Anterior cingulate cortex (tissue), 58 donors: Measurements from ENCODE around the gene ABO.
"Not testable (repeated sequence)": the region's sequence is repeated elsewhere in the genome, so short reads cannot be mapped to it uniquely, and the experiment has no call there.

Experiments
- DNase-seq, 58 donors: peaks; one replicate each; lab custom pipeline; 2025; lab: John Stamatoyannopoulos, UW

Gene ABO

GRCh38 chr9:133208171-133208879 is 66.7 kb downstream of the ABO start:
- not testable (repeated sequence) for DNase-seq

DNA sequence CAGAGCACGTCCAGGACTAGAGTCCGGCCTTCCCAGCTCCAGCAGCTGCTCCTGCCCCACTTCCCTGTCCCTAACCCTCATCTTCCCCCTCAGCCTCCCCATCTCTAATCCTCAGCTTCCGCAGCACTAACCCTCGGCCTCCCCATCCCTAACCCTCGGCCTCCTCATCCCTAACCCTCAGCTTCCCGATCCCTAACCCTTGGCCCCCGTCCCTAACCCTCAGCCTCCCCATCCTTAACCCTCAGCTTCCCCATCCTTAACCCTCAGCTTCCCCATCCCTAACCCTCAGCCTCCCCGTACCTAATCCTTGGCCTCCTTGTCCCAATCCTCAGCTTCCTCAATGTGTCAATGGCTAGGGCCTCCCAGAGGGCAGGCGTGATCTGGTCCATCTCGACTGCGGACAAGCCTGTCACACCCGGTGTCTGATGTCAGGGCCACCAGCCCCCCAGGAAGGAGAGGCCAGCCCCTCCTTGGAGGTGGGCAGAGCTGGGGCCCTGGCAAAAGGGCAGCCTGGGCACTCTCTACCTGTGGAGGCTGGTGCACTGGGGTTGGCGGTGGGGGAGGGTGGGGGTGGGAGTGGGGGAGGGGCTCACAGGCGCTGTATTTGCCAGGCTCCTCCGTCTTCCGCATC is 67.3 kb downstream of the ABO start:
- no peak for DNase-seq

DNA sequence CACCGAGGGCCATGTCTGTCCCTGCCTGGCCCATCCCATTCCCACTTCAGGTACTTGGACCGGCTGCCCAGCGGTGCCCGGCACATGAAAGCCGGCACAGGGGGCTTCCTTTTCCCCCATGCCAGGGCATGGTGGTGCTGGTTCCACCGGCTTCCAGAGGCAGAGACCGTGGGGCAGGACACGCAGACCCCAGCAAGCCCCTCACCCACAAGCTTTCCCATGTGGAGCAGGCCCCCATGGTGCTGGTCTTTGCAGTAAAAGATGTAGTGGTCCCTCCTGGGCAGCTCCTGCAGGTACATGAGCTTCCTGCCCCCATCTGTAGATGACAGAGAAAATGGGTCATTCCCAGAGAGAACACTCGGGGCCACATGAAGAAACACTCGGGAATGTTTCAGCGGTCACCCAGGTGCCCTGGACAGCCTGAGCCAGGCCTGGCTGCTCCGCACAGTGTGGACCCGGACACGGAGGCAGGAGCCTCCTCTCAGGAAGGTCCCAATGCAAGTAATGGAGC is 67.9 kb downstream of the ABO start:
- DNase-seq, result no peak

DNA sequence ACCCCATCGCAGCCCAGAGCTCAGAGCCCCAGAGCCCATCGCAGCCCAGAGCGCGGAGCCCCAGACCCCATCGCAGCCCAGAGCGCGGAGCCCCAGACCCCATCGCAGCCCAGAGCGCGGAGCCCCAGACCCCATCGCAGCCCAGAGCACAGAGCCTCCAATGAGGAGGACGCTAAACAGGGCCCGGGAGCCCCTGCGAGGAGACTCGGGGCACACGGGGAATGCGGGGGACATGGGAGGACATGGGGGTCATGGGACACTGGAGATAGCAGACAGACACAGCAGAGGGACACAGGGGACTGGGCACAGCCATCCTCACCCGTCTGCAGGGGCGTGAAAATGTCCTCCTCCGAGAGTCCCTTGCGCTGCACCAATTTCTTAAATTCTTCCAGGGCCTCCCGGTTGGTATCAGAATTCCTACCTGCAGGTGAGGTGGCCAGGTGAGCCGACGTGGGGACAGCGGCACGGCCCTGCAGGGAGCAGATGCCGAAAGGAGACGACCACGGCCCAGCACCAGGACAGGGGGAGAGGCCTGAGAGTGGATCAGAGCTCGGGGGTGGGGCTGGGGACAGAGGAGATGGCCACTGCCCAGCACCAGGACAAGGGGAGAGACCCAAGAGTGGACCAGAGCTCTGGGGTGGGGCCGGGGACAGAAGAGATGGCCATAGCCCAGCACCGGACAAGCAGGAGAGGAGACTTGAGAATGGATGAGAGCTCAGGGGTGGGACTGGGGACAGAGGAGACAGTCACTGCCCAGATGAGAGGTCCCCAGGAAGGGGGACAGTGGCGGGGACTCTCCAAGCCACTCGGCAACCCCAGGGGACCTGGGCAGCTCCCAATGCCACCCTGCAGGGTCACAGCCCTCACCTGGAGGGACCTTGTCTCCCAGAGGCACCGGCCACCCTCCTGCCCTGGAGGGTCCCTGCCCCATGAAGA is 68.7 kb downstream of the ABO start:
- no peak for DNase-seq

DNA sequence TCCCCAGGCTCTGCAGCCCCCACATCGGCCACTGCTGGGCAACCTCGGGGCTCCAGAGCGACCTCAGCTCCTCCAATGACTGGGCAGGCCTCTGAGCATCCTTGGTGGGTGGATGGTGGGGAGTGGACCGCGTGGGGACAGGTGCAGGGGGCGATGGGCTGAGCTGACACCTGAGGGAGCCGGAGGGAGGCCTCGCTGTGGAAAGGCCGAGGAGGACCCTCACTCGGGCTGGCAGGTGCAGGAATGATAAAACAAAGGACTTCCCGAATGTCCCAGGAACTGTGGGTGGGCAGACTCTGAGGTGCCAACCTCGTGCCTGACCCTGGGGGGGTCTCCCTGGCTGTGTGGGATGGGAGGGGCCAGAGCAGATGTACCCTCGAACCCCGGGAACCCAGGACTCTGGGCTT is 69.5 kb downstream of the ABO start:
- DNase-seq, result not testable (repeated sequence)
